Erythroblast (primary cell): ENCODE measurements around the gene LSAMP.

Experiments used
- GATA1 ChIP-seq: IDR thresholded peaks from 2 replicates; pipeline ENCODE4 v1.6.1; 2011; ENCODE audit warnings: low read depth, mild to moderate bottlenecking, control low read depth, low read length, moderate library complexity
- POLR2A ChIP-seq: IDR thresholded peaks from 2 replicates; pipeline ENCODE4 v1.6.1; 2011; ENCODE audit warnings: mild to moderate bottlenecking, low read length

- TF ChIP-seq POLR2A, result no peak
- no peak for TF ChIP-seq GATA1
Observed at GRCh38 chr3:116241677-116242076, 203.6 kb downstream of the LSAMP start.
